ENCODE measurements around the gene NAA50.

Gene NAA50

GRCh38 chr3:113745756-113746547, at the start of gene NAA50:
Gene NAA50 (minus strand): TSS chr3:113746249. CDS start chr3:113745949, 300 bp downstream.
- DNase-seq = peak; percentile 90

GRCh38 chr3:113795693-113796092, 49.6 kb upstream of the NAA50 start:
- no peak for DNase-seq

DNA sequence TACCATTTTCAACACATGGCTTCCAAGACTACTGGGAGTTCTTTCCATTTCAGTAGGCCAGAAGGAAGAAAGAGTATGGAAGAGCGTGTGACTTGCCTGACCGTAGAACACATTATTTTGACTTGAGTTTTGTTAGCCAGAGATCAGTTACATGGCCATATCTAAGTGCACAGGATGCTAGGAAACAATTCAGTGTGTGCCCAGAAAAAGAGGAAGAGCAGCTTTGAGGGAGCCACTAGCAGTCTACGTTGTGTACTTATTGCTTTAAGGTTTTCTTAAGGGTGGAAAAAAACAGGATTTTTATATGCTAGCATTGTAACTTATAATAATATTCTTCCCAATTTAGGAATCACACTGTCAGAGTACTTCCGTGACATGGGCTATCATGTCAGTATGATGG, 48.5 kb upstream of the NAA50 start:
- DNase-seq = no peak

DNA sequence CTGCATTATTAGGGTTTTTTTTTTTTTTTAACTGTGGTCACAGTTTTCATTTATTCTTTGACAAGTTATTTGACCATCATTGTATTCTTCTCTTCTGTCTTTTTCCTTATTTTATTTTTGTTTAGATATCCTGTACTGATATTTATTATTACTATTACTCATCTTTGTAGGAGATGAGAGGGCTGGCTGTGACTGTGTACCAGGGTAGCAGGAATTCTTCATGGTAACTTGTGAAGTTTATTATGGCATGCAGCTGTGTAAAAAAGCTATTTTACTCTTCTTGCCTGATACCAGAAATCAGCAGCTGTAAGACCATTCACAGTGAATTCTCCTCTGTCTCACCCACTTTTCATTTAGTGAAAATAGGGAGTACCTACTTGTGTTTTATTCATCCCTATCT, 45.3 kb upstream of the NAA50 start:
- no peak for DNase-seq

- no peak for DNase-seq
Observed at GRCh38 chr3:113783980-113784379, 37.9 kb upstream of the NAA50 start.

DNA sequence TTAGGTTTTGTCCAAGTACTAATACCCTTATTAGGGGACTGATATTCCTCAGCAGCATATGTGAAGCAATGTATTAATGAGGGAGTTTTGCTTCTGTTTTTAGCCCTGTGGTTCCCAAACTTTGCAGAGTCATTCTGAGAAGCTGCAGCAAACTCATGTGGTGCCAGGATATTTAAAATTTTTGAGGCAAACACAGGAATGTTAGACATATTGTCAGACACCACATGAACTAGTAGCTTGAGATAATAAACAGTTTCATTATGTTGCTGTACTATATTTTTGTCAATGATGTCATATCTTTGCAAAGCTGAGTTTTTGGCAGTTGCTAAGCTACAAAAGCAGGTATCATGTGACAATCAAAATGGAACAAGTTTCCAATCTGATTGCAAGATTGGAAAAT, 37.4 kb upstream of the NAA50 start:
- DNase-seq = no peak

- no peak for DNase-seq
Observed at GRCh38 chr3:113776564-113776963, 30.5 kb upstream of the NAA50 start.

DNA sequence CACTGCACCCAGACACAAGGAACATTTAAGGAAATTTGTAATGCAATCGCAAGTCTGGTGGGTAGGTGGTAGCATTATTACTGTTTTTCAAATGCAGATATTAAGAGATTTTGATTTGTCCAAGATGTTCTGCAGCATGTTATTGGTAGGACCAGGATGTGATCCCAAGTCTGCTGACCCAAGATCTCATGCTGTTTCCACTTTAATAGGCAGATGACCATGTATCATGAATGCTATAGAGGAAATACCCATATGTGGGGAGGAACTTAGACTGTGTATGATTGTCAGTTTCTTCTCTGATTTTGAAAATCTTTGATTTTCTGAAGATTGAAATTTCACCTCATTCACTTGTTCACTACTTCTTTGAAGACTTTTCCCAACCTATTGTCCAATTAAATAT, 29.5 kb upstream of the NAA50 start:
- no peak for DNase-seq

DNA sequence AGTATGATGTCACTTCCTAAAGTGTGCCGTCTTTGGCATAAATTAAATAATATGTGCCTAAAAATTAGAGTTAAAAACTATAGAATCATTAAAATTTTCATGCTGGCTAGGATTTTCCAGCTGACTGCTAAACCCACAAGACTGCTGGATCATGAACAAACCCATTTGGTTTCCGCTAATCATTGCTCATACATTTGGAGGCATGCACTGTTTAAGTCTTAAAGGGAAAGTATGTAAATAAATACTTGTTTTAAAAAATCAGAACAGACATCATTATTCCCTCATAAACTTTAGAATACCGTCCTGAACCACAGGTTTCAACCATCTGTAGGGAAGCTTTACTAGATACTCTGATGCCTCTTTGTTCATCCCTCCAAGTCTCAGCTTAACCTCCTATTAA, 27.3 kb upstream of the NAA50 start:
- no peak for DNase-seq

DNA sequence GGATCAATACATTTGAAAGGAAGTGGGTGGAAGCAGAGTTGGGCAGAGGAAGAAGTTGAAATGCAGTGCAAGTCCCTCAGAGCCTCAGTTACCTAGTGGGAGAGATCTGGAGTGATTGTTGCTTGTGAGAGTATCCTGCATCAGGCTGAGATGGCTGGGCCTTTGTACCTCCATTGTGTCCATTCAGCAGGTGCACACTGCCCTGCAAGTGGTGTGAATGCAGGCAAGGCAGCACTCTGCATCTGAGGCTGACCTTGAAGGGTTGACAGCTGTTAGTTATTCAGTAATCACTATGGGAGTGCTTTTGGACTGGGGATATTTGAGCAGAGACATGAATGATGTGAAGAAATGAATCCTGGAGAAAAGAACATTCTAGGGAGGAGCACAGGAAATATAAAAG, 25.9 kb upstream of the NAA50 start:
- DNase-seq = no peak

DNA sequence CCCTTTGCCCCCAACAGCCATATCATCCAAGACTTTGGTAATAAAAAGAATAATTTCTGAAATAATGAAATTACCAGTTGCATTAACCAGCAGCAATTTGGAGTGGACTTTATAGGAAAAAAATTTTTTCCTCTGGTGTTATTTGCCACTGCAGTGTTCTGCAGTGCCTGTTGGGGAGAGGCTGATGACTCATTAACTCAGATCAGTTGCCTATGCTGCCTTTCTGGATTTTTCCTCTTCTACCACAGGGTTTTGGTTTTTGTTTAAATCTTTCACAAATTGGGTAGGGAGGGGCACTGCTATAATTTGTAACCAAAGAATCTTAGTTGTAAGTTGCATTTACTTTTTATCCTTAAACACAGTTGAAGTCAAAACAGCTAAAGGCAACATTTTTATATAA, 23.5 kb upstream of the NAA50 start:
- DNase-seq = no peak

- DNase-seq = no peak
Observed at GRCh38 chr3:113764698-113765097, 18.6 kb upstream of the NAA50 start.

- no peak for DNase-seq
Observed at GRCh38 chr3:113758389-113759024, 12.5 kb upstream of the NAA50 start.

DNA sequence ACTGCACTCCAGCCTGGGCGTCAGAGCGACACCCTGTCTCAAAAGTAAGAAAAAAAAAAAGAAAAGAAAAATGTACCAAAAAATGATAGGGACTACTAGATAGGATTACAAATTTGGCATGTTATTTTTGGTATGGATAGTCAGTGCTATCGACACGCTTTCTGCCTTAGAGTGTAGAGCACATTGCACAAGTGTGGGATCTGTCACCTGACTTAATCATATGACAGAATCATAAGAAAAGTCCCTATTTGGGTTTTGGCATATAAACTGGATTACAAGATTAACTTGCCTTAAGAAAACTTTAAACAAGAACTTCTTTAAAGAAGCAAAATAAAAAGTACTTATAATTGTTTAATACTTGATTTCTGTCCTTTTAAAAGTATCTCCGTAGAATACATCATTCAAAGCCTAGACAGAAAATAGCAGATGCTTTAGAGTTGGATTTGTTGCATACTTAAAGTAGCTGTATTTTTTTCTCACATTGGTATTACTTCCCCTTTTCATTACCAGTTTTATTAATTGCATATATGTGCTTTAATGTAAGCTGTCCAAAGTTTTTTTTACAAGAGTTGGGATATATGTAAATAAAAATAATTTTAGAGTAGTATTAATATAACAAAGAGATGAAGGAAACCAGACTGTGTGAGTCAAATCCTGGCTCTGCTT, 8.6 kb upstream of the NAA50 start:
- no peak for DNase-seq

DNA sequence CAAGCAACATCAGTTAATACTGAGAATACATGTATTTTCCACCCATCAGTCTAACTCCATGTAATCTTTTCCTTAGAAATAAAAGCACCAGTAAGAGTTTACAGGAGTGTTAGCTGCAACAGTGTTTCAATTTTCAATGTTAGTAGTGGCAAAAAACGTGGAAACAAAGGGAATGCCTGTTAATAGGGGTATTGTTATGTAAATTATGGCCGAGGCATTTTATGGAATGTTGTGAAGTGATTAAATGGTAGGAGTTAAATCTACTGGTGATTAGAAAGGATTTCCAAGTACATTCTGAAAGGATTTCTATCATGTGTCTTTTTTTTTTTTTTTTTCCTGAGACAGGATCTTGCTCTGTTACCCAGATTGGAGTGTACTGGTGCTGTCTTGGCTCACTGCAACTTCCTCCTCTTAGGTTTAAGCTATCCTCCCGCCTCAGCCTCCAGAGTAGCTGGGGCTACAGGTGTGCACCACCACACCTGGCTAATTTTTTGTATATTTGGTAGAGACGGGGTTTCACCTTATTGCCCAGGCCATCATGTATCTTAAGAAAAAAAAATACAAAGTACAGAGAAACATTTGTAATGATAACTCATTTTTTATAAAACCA, 7.4 kb upstream of the NAA50 start:
- no peak for DNase-seq

DNA sequence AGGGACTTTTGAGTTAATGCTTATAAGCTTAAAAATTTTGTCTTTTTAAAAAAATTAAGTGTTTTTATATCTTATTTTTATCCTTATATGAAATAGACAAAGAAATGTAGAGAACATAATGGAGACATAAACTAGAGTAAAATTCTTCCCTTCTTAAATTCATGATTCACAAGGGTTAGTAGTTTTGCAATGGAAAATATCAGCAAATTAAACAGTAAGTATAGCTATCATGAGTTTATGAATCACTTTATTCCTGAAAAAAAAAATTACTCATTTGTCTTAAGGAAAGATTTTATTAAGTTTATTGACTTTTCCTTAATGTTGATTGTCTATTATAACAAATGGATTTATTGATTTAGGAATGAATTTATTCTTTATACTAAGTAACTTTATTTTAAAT, 5.1 kb upstream of the NAA50 start:
- DNase-seq = no peak

- DNase-seq = no peak
Observed at GRCh38 chr3:113747283-113748046, 1.4 kb upstream of the NAA50 start.

DNA sequence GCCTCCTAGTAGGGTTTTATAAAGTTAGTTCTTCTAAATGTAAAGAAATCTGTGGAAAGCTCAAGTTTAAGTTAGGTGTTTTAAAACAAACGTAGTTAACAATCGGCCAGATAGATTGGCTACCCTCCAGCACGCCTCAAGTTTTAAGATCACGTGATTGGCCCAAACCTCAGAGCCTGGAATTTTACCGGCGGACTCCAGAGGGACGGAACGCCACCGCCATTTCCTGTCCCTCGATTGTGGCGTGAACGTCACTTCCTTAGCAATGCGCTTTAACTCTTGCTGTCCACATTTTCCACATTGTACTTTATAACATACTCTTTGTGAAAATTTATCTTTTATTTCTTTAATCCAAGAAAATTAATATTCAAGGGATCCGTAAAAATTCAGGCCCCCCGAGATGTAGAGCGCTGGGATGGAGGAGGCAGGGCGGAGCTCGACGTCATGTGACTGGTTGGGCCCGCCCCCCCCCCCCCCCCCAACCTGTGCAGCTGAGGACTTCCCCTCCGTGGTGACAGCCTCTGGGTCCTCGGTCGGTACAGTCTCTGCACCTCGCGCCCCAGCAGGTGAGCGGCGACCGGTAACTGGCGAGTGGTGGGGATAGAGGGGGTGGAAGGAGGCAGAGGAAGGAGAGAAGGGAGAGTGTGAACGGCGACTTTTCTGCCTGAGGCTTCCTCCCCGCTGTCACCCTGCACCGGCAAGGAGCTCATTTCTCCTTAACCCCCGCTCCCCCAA, 666 bp upstream of the NAA50 start, which contains the start of gene ATP6V1A:
Gene ATP6V1A (plus strand): TSS at position 488 of the 735 bp plus-strand sequence. CDS start 31,719 bp downstream, outside the sequence.
- peak; percentile 94 for DNase-seq

DNA sequence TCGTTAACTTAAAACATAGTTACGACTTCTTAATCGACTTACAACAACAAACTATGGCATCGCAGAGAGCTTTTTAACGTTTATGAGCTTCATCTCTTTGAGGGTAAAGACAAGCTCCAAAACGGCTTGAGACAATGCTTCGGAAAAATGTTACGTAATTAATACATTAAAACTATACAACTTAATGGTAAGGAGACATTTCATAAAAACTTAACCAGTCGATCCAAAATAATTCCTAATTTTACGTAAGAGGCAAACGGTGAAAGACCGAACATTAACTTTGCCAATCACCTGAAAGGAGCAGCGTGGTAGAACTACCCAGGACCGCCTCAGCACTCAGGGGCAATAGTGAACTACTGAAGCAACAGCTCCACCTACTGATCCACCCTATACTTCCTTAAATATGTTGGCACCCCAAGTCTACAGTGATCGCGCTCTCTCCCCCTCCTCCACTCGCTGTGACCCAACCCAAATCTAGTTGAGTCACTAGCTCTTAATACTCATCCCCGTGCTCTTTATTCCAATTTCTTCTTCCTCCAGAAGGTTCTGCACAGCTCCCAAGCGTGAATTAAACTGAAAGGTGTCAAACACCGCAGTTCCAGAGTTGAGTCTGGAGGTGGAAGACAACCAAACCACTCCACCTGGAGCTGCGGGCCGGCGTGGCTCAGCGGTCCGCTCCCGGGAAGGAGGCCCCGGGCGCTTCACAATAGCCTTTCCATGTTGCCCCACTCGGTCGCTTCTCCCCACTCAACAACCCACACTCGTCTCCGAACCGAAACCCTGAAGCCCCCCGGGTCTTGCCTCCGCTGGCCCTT, 901 bp downstream of the NAA50 start:
- DNase-seq = peak; percentile 77

DNA sequence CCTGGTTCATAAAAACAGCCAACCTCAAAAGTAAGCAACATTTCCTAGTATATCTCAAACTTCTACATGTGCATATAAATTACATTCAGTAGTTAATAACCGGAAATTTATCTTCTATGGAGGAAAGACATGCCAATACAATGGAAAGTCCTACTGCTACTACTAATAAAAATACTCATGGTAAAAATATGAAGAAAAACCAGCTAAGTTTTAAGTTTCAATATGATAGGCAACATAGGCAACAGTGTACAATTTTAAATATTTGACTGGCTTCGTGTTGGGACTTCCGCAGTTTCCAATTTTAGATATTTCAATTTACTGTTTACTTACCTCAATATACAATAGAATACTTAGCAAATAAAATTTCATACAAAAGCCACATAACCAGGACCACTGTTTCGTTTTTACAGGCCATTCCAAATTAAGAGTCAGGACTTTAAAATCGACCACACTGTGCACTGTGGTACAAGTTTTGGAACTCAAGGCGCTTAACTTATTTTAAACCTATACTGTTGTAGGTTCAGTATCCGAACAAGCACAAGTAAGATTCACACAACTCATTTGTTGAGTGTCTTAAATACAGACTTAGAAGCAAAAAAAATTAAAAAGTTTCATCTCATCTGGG, 2.9 kb downstream of the NAA50 start:
- no peak for DNase-seq

DNA sequence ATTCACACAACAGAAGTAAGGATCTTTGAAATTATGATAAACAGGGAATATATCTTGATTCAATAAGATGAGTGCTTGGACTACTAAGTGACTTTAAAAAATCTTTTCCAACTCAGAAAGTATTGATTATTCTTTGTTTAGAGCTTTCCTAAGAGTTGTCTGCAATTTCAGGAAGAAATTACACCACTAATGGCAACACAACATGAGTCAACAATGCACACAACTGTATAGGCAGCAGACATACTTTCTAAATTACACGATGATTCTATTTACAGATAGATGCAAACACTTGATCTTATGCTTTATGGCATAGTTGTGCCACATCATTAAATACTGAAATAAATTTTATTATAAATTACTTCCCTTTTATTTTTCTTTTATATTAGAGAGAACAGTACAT, 4.4 kb downstream of the NAA50 start:
- DNase-seq = no peak

All from NCI-H1105 treated with DMSO at 0.1 percent for 48 hours (cell line).